Measurements from ENCODE around the gene WDR33.
"Not testable (repeated sequence)": the region's sequence is repeated elsewhere in the genome, so short reads cannot be mapped to it uniquely, and the experiment has no call there.

WDR33 gene

GRCh38 chr2:127810619-127811396 lies at the start of gene WDR33:
Gene WDR33 (minus strand): TSS chr2:127811171. CDS start chr2:127770981, 40,190 bp downstream.
- DNase-seq (ENCODE audit: low read depth in 3 of 3), result peak; percentile 83 to 89 (median 88)

DNA sequence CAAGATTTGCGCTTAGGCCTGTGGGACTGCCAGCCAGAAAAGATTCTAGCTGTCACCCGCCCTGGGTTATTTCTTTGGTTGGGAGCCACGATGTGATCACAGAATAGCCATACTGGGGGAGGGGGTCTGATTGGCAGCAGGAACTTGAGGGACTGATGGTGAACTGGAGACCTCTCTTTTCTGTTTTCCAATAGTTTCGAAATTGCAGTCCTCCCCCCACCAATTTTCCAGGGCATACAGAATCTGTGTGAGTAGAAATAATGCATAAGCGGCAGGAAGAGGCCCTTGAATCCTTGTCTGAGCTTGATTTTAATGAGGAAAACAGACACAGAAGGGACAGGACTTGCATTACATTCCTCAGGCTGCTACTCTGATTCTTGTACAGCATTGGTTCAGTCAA lies 49.2 kb upstream of the WDR33 start:
- DNase-seq (ENCODE audit: low read depth in 3 of 3), result no peak

GRCh38 chr2:127859712-127860085 lies 48.7 kb upstream of the WDR33 start:
- peak in 2 of 3 experiments; percentile 44 to 57 for DNase-seq (ENCODE audit: low read depth in 3 of 3)

GRCh38 chr2:127857265-127857808 lies 46.4 kb upstream of the WDR33 start:
- no peak for DNase-seq (ENCODE audit: low read depth in 3 of 3)

GRCh38 chr2:127853671-127854070 lies 42.7 kb upstream of the WDR33 start:
- no peak for DNase-seq (ENCODE audit: low read depth in 3 of 3)

GRCh38 chr2:127852388-127852787 lies 41.4 kb upstream of the WDR33 start:
- DNase-seq (ENCODE audit: low read depth in 3 of 3), result no peak

DNA sequence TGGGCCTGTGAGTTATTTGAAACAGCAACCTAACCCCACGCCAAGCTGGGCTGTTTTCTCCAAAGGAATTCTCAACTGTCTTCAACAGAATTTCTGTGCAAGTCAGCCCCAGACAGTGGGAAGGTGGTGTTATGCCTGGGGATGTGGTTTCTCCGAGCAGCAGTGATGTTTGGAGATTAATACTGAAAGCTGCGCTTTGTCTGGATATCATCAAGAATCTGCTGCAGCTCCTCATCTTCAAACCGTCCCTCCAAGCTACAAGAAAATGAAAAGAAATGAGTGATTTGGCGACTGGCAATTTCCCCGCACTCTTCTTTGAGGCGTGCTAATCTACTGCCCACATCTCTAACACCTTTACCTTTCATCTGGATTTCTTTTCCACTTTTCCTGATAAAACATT lies 37.0 kb upstream of the WDR33 start:
- no peak for DNase-seq (ENCODE audit: low read depth in 3 of 3)

- no peak for DNase-seq (ENCODE audit: low read depth in 3 of 3)
These were observed 34.0 kb upstream of the WDR33 start for GRCh38 chr2:127844973-127845372.

DNA sequence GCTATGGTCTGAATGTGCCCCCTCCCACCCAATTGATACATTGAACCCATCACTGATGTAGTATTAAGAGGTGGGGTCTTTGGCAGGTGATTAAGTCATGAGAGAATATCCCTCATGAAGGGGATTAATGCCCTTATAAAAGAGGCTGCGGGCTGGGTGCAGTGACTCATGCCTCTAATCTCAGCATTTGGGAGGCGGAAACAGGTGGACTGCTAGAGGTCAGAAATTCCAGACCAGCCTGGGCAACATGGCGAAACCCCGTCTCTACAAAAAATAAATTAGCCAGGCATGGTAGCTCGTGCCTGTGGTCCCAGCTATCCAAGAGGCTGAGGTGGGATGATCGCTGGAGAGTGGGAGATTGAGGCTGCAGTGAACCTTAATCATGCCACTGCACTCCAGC lies 32.7 kb upstream of the WDR33 start:
- no peak for DNase-seq (ENCODE audit: low read depth in 3 of 3)

DNA sequence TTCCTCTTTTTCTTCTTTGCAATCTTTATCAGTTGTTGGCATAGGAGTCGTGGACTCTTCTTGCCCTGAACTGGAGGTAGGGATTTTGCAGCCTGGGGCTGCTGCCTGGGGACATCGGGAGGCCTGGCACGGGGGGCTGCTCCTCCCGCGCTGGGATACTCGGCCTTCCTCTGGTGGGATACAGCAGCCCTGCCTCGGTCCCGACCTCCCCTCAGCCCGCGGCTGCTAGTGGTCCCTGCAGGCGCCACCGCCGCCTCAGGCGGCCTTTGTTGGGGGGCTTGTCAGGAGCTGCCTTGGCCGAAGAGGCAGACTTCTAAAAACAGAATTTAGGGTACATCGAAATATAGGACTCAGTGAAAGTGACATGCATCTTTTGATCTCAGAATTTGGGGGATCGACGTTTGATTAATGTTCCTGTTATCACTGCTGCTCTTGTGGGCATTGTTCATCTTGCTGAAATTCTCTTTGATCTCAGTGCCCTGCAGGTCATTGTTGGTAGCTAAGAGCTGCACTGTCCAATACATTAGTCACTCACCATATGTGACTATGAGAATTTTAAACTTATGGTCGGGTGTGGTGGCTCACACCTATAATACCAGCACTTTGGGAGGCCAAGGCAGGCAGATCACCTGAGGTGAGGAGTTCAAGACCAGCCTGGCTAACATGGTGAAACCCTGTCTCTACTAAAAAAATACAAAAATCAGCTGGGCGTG lies 30.7 kb upstream of the WDR33 start:
- DNase-seq (ENCODE audit: low read depth in 3 of 3), result no peak

DNA sequence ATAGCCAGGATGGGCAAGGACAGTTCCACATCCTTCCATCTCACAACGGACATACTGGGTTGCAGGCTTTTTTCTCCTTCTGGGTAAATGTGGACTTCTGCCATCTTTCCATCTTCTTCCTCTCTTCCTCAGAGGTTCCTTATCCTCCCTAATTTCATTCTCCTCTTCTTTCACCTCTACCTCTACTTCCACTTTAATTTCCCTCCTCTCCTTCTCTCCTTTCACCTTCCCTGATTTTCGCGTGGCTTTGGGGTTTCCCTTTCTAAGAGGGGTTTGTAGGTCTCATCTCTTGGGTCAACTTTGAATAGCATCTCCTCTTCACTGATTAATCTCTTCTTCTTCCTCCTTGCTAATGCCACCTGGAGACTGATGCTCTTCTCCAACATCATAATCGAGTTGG lies 29.9 kb upstream of the WDR33 start:
- no peak for DNase-seq (ENCODE audit: low read depth in 3 of 3)

DNA sequence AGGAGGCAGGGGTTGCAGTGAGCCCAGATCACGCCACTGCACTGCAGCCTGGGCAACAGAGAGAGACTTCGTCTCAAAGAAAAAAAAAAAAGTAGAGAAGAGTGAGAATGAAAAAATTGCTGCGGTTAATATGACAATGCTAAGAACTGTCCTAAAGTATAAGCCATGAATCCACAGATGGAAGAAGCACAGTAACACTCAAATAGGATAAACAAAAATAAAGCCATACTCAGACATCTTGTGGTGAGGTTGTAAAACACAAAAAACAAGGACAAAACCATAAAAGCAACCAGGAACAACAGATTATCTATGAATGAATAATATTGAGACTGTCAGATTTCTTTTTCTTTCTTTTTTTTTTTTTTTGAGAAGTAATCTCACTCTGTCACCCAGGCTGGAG lies 24.0 kb upstream of the WDR33 start:
- no peak for DNase-seq (ENCODE audit: low read depth in 3 of 3)

DNA sequence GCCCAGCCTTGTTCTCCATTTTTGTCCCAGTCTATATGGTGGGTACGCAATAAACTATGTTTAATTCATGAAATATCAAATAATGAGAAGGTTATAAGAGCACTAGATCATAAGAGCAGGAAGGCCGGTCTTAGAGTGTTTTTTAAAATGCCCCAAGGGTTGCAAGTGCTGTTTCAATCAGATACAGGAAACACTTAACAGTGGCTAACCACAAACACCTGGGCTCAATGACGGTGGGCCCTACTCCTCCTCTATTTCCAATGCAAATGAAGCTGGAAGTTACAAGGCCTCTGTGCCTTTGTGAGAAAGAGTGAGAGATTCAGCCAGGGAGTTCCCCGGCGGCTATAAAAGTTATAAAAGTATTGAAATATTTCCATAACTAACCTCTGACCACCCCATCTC lies 18.9 kb upstream of the WDR33 start:
- peak in 2 of 3 experiments; percentile 28 for DNase-seq (ENCODE audit: low read depth in 3 of 3)

- DNase-seq (ENCODE audit: low read depth in 3 of 3), result not testable (repeated sequence)
These were observed 15.7 kb upstream of the WDR33 start for GRCh38 chr2:127826708-127827107.

DNA sequence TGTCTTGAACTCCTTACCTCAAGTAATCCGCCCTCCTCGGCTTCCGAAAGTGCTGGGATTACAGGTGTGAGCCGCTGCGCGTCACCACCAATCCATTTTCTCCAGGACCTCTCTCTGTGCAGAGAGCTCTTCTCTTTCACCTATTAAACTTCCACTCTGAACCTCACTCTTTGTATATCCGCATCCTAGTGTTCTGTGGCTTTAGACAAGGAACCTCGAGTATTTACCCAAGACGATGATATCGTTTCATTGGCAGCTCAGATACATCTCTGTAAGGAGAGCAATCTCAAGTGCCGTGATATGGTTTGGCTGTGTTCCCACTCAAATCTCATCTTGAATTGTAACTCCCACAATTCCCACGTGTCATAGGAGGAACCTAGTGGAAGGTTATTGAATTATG lies 15.1 kb upstream of the WDR33 start:
- DNase-seq (ENCODE audit: low read depth in 3 of 3), result no peak

DNA sequence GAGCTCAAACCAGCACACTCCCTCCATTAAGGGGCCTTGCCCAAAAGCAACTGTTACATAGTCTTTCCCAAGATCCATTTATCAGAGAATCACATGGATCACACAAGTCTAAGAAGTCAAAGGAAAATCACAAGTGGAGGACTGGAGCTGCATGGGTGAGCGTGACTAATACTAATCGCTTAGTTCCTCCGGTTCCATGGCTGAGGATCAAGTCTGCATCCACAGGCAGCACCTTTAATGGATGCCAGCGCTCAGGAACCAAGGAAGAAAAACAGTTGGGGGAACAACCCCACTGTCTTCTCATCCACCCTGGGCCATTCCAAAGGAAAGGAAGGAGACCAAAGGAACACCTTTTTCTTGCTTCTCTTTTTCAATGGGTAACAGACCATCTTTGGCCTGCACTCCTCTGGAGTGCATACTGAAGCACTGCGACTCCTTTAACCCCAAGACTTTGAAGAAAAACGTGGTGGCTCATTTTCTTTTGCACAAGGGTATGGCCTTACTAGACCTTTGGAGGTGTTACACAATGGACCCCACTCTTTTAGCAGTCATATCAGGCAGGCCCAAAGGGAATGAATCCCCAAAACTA lies 9.2 kb upstream of the WDR33 start:
- DNase-seq (ENCODE audit: low read depth in 3 of 3), result no peak

DNA sequence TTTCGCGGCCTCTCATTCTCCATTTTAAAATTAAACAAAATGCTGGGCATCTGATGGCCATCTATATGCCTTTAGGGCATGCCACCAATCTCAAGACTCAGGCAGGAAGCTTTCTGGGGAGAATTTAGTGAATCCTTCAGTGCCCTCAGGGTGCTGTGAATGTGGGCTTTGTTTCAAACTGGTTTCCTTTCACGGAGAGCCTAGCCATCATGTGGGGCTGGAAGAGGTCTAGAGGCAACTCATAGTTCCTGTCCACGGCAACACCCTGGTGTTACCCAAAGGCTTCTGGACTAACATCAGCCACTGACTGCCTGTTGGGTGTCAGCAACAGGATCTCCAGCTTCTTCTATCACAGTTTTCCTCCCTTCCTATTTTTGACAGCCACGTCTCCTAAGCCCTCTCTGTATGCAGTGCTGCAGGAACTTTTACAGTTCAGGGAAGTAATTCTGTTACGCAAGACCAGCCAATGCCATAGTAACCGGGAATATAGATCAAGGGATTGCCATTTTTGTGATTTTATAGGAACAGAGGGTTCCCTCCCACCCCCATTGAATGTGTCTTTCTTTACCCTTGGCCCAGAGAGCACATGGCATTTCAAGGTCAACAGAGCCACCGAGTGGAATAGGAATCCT lies 7.9 kb upstream of the WDR33 start:
- DNase-seq (ENCODE audit: low read depth in 3 of 3), result no peak

DNA sequence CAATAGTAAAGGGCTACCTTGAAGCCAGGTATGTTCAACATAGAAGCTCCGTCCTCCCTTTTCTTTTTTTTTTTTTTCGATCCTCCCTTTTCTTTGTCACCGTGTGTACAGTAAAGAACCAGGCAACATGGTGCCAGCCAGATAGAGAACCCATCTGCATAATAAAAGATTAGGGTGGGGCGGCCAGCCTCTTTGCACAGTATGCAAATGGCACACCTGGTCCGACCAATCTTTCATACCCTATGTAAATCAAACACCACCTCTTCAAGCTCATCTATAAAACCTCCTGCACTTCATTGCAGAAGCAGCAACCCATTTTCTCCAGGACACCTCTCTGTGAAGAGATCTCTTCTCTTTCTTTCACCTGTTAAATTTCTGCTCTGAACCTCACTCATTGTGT lies 7.3 kb upstream of the WDR33 start:
- no peak for DNase-seq (ENCODE audit: low read depth in 3 of 3)

DNA sequence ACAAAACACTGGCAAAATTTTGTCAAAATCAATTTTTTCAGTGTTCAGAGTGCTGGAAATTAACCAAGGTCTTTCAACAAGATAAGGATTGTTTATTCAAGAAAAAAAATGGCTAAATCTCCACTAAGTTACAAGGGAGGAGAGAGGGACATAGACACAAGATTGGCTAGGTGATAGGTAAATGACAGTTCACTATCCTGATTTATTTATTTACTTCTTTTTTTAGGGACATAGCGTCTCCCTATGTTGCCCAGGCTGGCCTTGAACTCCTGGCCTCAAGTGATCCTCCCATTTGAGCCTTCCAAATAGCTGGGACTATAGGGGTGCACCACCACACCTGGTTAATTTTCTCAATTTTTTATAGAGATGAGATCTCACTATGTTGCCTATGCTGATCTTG lies 3.7 kb upstream of the WDR33 start:
- DNase-seq (ENCODE audit: low read depth in 3 of 3), result no peak

DNA sequence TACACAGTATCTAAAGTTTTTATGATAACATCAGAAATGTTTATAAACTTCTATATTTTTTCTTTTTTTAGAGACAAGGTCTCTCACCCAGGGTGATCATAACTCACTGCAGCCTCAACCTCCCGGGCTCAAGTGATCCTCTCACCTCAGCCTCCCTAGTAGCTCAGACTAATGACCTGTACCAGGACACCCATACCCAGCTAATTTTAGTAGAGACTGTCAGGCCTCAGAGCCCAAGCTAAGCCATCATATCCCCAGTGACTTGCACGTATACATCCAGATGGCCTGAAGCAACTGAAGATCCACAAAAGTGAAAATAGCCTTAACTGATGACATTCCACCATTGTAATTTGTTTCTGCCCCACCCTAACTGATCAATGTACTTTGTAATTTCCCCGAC lies 1.5 kb upstream of the WDR33 start:
- DNase-seq (ENCODE audit: low read depth in 3 of 3), result not testable (repeated sequence)

DNA sequence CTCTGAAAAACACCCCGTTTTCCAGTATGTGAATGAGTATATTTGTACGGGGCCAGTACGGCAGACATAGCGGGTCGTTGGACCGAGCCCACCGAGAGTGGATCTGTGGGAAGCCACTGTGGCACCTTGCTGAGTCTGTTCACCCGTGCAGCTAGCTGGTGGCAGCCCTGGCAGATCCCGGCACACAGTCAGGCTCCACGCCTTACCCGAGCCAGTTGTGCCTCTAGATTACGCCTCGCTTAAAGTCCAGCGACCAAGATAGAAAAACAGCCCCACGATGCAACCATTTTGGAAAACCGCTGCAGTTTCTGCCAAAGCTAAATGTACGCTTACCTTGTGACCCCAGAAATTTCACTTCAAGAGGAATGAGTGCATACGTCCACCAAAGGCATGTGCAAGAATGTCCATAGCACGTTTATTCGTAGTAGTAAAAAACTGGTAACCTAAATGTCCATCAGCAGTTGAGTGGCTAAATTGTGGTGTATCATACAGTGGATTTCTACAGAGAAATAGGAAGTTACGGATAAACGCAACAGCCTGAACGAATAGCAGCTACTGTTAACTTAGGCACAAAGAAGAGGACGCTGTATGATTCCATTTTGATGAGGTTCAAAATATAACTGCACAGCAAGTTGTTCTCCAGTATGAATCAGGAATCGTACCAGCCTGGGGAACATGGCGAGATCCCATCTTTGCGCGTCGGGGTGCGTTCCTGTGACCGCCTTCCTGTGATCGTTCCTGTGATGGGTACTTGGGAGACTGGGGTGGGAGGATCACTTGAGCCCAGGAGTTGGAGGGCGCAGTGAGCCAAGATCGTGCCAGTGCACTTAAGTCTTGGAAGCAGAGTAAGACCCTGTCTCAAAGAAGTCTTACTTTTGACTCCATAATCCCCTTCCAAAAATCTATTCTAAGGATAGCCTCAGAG lies 688 bp upstream of the WDR33 start:
- no peak for DNase-seq (ENCODE audit: low read depth in 3 of 3)
